Omental fat pad (tissue), 4 donors: ENCODE measurements around the gene CAPZA3. TPM values are rescaled to one million over a fixed set of nuclear protein-coding genes. Genes with fewer than 3 reads are reported as not detected.

Source experiments
- ATAC-seq: fragments of 150-250 bp; one replicate; pipeline ENCODE4 v1.9.1; 2016; ENCODE audit warnings: mild to moderate bottlenecking, moderate library complexity; ENCODE audit not compliant: low FRiP score
- DNase-seq: peaks from one replicate; pipeline ENCODE4 v3.0.0-alpha.2; 2019; ENCODE audit warnings: low spot score
- CTCF ChIP-seq, 3 donors: fragments of 450-650 bp; IDR thresholded peaks; one replicate each; pipeline ENCODE4 v1.5.1; 2016 to 2017; ENCODE audit warnings: antibody characterized with exemption in 3 of 3, mild to moderate bottlenecking in 3 of 3, moderate library complexity in 2 of 3
- total RNA-seq, 4 donors: library from RNA; depleted of rRNA; stranded (reverse); fragments of >200 nt; gene quantifications; one replicate each; pipeline ENCODE4 v1.1.0, GENCODE V29; 2016

CAPZA3 gene
- total RNA-seq, 4 donors from 2014 or later = not detected

- ATAC-seq (no peak), DNase-seq (no peak)
- TF ChIP-seq CTCF (IDR thresholded peaks at IDR 0.05) = no peak
These were observed 14.2 kb upstream of the CAPZA3 start for GRCh38 chr12:18723752-18724151.

GRCh38 chr12:18731156-18731555 is 6.8 kb upstream of the CAPZA3 start:
- TF ChIP-seq CTCF (IDR thresholded peaks at IDR 0.05) = no peak
- DNase-seq (no peak), ATAC-seq (no peak)

GRCh38 chr12:18747895-18748294 is 10.0 kb downstream of the CAPZA3 start:
- DNase-seq = no peak
- TF ChIP-seq CTCF (IDR thresholded peaks at IDR 0.05) = no peak
- peak; percentile 89 for ATAC-seq

GRCh38 chr12:18749386-18749957 is 11.6 kb downstream of the CAPZA3 start:
- no peak for TF ChIP-seq CTCF (IDR thresholded peaks at IDR 0.05)
- no peak for DNase-seq
- ATAC-seq = no peak

- no peak for TF ChIP-seq CTCF (IDR thresholded peaks at IDR 0.05)
- ATAC-seq (no peak), DNase-seq (no peak)
These were observed 12.2 kb downstream of the CAPZA3 start for GRCh38 chr12:18750085-18750484.

- no peak for TF ChIP-seq CTCF (IDR thresholded peaks at IDR 0.05)
- ATAC-seq = no peak
These were observed 13.9 kb downstream of the CAPZA3 start for GRCh38 chr12:18751866-18752265.

GRCh38 chr12:18752280-18752920 is 14.5 kb downstream of the CAPZA3 start:
- ATAC-seq (peak; percentile 49), DNase-seq (no peak)
- TF ChIP-seq CTCF (IDR thresholded peaks at IDR 0.05) = no peak

More at GRCh38 chr12:18751866-18752265, 13.9 kb downstream of the CAPZA3 start:
- DNase-seq = no peak
